Measurements from ENCODE around the gene TAF15. TPM values are rescaled to one million over a fixed set of nuclear protein-coding genes. Genes with fewer than 3 reads are reported as not detected.

Gene TAF15
- total RNA-seq, 2 experiments from 2014 or later: 316 to 330 TPM

DNA sequence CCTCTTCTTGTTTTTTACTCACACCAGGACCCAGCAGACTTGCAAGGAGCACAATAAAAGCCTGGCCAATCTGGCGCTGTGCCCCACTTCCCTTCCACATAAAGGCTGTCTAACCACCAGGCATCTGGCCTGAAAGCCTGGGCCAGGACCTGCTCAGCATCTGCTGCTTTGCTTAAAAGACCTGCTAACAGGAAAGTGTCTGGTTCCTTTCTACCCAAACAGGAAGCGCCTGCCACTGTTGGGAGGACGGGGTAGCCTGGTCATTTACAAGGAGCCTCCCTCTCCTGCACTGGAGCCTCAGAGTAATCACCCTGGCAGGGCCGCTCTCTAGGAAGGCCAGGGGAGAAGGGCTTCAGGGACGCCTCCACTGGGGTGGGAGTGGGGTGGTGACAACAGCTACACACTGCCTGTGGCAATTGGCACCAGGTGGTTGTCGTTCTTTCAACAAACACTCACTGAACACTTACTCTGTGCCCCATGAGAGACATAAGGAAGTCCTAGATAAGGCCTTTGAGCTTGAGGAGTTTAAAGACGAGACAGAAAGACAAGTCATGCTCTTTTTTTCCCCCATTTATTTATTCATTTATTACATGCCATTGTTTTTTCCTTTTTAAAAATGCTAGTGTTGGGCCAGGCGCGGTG lies 7.6 kb upstream of the TAF15 start:
- no peaks in the 10 kb centered on the region for H3K9me3 Mint-ChIP-seq (ENCODE audit: low read depth)
- H3K36me3 Mint-ChIP-seq (ENCODE audit: low read depth): no peaks in the 10 kb centered on the region
- ChIA-PET CTCF (interaction anchor here (0.7 kb wide), 1 partner anchor 38 kb away, joined by 7 read pairs; no protein-coding TSS in a partner anchor), POLR2A (interaction anchor here (0.6 kb wide), 1 partner anchor 31 kb away, joined by 3 read pairs; no protein-coding TSS in a partner anchor)
- peaks cover 4% of the 10 kb centered on the region for H3K27me3 Mint-ChIP-seq
- H3K4me3 Mint-ChIP-seq: no peak overlapping the region
- H3K4me1 Mint-ChIP-seq: peaks cover 29% of the 10 kb centered on the region
- ATAC-seq (peak; percentile 6), DNase-seq (peak; percentile 35)
- intact Hi-C loops (cut with DNase I, micrococcal nuclease): loop anchor here in 1 of 2 experiments (10.0 kb wide), 1 partner anchor 367 kb away; the partner anchor contains the start of gene SLFN12
- H3K27ac Mint-ChIP-seq: peak overlapping the region; percentile 63

DNA sequence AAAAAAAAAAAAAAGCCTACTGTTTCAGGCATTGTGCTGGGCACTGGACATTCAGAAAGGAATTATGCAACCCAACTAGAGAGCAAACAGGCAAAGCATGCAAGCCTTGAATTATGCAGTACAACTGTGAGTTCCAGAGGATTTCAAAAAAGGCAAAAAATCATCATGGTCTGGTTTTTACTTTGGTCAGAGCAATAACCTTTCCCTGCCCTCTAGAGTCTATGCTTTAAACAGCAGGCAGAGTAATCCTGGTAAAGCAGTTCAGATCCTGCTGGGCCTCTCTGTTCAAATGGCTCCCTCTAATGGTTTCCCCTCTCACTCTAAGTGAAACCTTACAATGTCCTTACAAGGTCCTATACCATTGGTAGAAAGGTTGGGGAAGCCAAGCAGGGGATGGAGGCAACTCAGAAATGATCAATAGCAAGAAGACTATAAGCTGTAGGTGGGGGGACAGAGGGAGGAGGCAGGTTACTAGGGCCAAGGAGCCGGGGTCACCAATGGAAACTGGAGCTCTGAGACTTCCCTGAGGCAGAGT lies 4.6 kb upstream of the TAF15 start:
- ChIA-PET POLR2A (interaction anchor here (0.6 kb wide), 1 partner anchor 270 kb away, joined by 3 read pairs; no protein-coding TSS in a partner anchor), CTCF (interaction anchor here (0.7 to 3.4 kb wide), 18 partner anchors 9 to 1300 kb away, joined by 3 to 44 read pairs (median 4); partner anchors contain the start of gene MMP28)
- no peak overlapping the region for H3K4me3 Mint-ChIP-seq
- peaks cover 49% of the 10 kb centered on the region for H3K4me1 Mint-ChIP-seq
- intact Hi-C loops (cut with DNase I, micrococcal nuclease): loop anchor here (1.0 to 10.0 kb wide), 4 partner anchors 40 to 842 kb away; partner anchors contain the start of genes CCT6B (in 1 of the 2), SLFN12 (in 1 of the 2) and ZNF830 (in 1 of the 2)
- H3K9me3 Mint-ChIP-seq (ENCODE audit: low read depth): no peaks in the 10 kb centered on the region
- no peaks in the 10 kb centered on the region for H3K27me3 Mint-ChIP-seq
- ATAC-seq (peak; percentile 57), DNase-seq (peak; percentile 62)
- peaks cover 2% of the 10 kb centered on the region for H3K36me3 Mint-ChIP-seq (ENCODE audit: low read depth)
- peak overlapping the region; percentile 51 for H3K27ac Mint-ChIP-seq

DNA sequence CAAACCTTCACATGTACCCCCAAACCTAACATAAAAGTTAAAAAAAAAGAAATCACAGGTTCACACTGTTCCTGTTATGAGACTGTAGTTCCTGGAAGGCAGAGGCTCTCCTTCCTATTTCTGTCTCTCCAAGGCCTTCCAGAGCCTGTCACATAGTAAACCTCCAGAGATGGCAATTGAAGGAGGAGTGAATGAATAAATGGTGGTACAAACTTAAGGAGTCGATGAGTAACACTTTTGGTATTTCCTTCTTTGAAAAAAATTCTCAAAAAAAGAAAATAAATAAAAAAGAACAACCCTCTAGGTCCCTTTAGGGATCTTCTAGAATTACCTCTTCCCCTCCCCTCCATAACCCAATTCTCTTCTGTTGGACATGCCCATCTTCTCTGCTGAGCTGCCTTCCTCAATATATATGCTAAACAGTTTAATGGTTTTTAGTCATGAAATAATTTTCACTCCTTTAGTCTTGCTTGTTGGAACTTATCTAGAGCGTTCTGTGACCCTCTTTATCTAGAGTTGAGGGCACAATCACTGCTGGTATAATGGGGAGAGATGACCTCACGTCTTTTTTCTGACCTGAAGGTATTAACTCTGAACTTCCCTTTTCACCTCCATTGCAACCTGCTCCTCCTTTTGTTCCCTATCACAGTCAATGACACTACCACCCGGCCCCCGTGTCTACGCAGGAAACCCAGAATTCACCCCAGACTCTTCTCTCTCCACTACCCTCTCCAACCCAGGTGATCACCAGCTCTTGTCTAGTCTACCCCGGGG lies 1.7 kb upstream of the TAF15 start:
- peaks cover 22% of the 10 kb centered on the region for H3K36me3 Mint-ChIP-seq (ENCODE audit: low read depth)
- ChIA-PET CTCF (interaction anchor here (0.6 to 6.4 kb wide), 8 partner anchors 13 to 495 kb away, joined by 3 to 123 read pairs (median 6); partner anchors contain the start of genes C17orf50 and MMP28), POLR2A (interaction anchor here (0.5 to 3.6 kb wide), 3 partner anchors 9 to 723 kb away, joined by 3 to 37 read pairs (median 4); no protein-coding TSS in a partner anchor)
- ATAC-seq (no peak), DNase-seq (no peak)
- no peaks in the 10 kb centered on the region for H3K27me3 Mint-ChIP-seq
- intact Hi-C loops (cut with DNase I, micrococcal nuclease): loop anchor here (2.0 to 10.0 kb wide), 9 partner anchors 269 to 845 kb away; partner anchors contain the start of genes CCT6B (in 1 of the 2), NLE1 (in 1 of the 2), SLFN11 (in 1 of the 2) and SLFN12 (in 1 of the 2)
- H3K4me3 Mint-ChIP-seq: peak overlapping the region; percentile 78
- H3K27ac Mint-ChIP-seq: peak overlapping the region; percentile 97
- H3K4me1 Mint-ChIP-seq: peaks cover 52% of the 10 kb centered on the region
- H3K9me3 Mint-ChIP-seq (ENCODE audit: low read depth): no peaks in the 10 kb centered on the region

DNA sequence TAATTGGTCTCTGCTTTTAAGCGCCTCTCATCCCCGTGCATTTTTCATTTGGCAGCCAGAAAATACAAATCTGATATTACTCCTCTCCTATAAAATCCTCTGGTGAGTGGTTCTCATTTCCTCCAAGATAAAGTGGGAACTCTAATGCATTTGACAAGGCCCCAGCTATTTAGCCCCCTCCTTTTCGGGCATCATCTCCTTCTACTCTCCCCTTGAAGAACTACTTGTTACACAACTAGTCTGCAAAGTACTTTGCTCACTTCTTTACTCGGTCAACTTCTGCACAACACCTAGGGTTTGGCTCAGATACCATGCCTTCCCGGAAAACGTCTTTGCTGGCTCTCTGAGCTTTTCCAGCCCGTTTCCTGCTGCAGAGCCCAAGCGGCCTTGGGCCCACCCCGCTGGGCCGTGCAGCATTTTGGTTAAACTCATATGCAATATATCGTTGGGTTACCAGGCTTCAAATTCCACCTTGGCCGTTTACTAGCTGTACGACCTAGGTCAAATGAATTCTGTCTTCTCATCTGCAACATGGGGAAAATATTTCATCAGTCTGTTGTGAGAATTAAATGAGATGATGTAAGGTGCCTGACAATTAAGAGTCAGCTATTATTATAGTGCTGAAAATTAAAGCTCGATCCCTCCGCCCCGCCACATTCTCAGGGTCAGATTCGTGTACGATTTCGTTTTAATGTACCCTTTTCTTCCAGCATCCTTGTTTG lies 883 bp upstream of the TAF15 start:
- H3K27ac Mint-ChIP-seq: peak overlapping the region; percentile 97
- DNase-seq: peak; percentile 27
- ATAC-seq: no peak
- H3K4me3 Mint-ChIP-seq: peak overlapping the region; percentile 78
- H3K36me3 Mint-ChIP-seq (ENCODE audit: low read depth): peaks cover 26% of the 10 kb centered on the region
- no peaks in the 10 kb centered on the region for H3K9me3 Mint-ChIP-seq (ENCODE audit: low read depth)
- ChIA-PET POLR2A (interaction anchor here (0.6 to 3.6 kb wide), 5 partner anchors 8 to 220 kb away, joined by 3 to 37 read pairs (median 3); partner anchors contain the start of gene MMP28), CTCF (interaction anchor here (0.6 to 6.4 kb wide), 25 partner anchors 8 to 1079 kb away, joined by 3 to 123 read pairs (median 4); partner anchors contain the start of genes C17orf50, MMP28 and MRM1)
- intact Hi-C loops (cut with DNase I, micrococcal nuclease): loop anchor here (2.0 to 10.0 kb wide), 9 partner anchors 270 to 846 kb away; partner anchors contain the start of genes CCT6B (in 1 of the 2), NLE1 (in 1 of the 2), SLFN11 (in 1 of the 2) and SLFN12 (in 1 of the 2)
- no peaks in the 10 kb centered on the region for H3K27me3 Mint-ChIP-seq
- H3K4me1 Mint-ChIP-seq: peaks cover 51% of the 10 kb centered on the region

DNA sequence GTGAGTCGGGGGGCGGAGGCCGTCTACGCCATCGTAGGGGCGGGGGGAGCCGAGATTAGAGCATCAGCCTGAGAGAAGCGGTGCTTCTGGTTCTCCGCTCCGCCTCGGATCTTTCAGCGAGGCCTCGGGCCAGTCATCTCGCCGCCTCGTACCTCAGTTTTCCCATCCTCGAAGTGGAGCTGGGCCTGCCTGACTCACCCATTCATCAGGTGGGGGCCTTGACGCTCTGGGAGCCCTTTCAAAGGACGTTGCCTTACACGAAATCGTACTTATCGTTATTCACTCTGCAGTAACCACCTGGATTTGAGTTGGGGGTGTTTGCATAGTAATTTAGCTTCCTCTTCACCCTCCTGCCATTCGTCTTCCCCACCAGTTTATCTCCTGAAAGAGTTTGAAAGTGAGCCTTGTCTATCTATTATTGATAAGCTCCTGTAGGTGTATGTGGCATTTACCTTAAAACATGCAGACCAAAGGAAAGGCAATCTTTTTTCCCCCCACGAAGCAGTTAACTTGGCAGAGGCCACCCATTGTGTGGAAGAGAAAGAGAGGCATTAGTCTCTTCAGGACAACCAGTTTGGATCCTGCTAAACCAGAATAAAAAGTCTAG lies 674 bp downstream of the TAF15 start:
- Mint-ChIP-seq H3K4me3 (peak overlapping the region; percentile 78), H3K36me3 (ENCODE audit: low read depth) (peaks cover 34% of the 10 kb centered on the region), H3K9me3 (ENCODE audit: low read depth) (no peaks in the 10 kb centered on the region), H3K4me1 (peaks cover 56% of the 10 kb centered on the region), H3K27ac (peak overlapping the region; percentile 97), H3K27me3 (no peaks in the 10 kb centered on the region)
- ATAC-seq (peak; percentile 4), DNase-seq (no peak)
- POLR2A ChIA-PET: interaction anchor here (0.6 to 3.6 kb wide), 3 partner anchors 45 to 831 kb away, joined by 3 to 37 read pairs (median 5); no protein-coding TSS in a partner anchor
- intact Hi-C loops (cut with DNase I, micrococcal nuclease): loop anchor here (1.0 to 10.0 kb wide), 17 partner anchors 46 to 848 kb away; partner anchors contain the start of genes SLFN5 (in 2 of the 2), AP2B1 (in 1 of the 2), CCT6B (in 1 of the 2) and GGNBP2 (in 1 of the 2)
- CTCF ChIA-PET: interaction anchor here (0.6 to 6.4 kb wide), 14 partner anchors 10 to 1207 kb away, joined by 3 to 123 read pairs (median 4); partner anchors contain the start of genes C17orf50 and MMP28

DNA sequence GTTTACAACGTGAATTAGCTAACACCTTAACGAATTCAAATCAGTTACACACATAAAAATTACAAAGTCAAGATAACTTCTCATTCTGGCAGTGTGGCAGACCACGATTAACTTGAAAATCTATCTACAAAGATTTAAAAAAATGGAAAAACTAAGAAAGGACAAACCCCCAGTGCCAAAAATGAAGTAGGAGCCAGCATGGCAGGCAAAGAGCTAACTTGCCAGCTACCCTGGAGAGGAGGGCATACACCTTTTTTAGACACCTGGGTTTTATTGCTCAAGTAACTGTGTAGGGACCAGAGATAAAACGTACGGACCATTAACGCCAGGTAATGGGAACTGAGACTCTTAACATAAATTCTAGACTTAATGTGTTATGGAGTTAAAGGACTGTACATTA lies 2.5 kb downstream of the TAF15 start:
- POLR2A ChIA-PET: no interaction called here

DNA sequence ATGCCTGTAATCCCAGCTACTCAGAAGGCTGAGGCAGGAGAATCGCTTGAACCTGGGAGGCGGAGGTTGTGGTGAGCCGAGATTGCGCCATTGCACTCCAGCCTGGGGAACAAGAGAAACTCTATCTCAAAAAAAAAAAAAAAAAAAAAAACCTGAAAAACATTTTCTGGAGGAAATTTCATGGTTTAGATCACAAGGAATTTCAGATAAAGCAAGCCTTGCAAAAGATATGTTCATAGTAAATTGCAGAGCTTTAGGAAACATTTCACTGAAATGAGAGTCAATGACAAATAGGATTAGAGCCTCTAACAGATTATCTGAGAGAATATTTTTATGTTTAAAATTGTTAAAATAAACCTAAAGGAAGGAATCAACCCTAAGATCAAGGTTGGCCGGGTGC lies 3.2 kb downstream of the TAF15 start:
- Mint-ChIP-seq H3K4me3 (no peak overlapping the region), H3K9me3 (ENCODE audit: low read depth) (no peaks in the 10 kb centered on the region), H3K27me3 (no peaks in the 10 kb centered on the region), H3K4me1 (peaks cover 67% of the 10 kb centered on the region), H3K36me3 (ENCODE audit: low read depth) (peaks cover 43% of the 10 kb centered on the region), H3K27ac (no peak overlapping the region)
- DNase-seq: no peak
- POLR2A ChIA-PET: no interaction called here
- no peak for ATAC-seq
- CTCF ChIA-PET: interaction anchor here (1.0 to 6.4 kb wide), 3 partner anchors 7 to 50 kb away, joined by 3 to 123 read pairs (median 46); partner anchors contain the start of genes C17orf50 and MMP28
- intact Hi-C loops (cut with DNase I, micrococcal nuclease): no loop called here

More for the DNA sequence above, 2.5 kb downstream of the TAF15 start:
- no peaks in the 10 kb centered on the region for H3K27me3 Mint-ChIP-seq
- ATAC-seq (no peak), DNase-seq (no peak)
- CTCF ChIA-PET: interaction anchor here (0.6 to 6.4 kb wide), 7 partner anchors 8 to 527 kb away, joined by 3 to 123 read pairs (median 3); partner anchors contain the start of genes C17orf50 and MMP28
- H3K36me3 Mint-ChIP-seq (ENCODE audit: low read depth): peaks cover 40% of the 10 kb centered on the region
- peak overlapping the region; percentile 25 for H3K4me3 Mint-ChIP-seq
- H3K9me3 Mint-ChIP-seq (ENCODE audit: low read depth): no peaks in the 10 kb centered on the region
- intact Hi-C loops (cut with DNase I, micrococcal nuclease): no loop called here
- peaks cover 70% of the 10 kb centered on the region for H3K4me1 Mint-ChIP-seq
- H3K27ac Mint-ChIP-seq: no peak overlapping the region

DNA sequence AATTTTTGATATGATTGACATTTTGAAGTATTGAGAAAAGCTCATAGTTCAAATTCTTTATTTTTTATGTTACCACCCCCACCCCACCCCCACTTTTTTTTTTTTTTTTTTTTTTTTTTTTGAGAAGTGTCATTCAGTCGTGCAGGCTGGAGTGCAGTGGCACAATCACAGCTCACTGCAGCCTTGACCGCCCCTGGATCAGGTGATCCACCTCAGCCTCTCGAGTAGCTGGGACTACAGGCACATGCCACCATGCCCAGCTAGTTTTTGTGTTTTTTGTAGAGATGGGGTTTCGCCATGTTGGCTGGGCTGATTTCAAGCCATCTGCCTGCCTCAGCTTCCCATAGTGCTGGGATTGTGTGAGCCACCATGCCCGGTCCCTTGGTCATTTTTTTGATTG lies 7.4 kb downstream of the TAF15 start:
- no peaks in the 10 kb centered on the region for H3K27me3 Mint-ChIP-seq
- peaks cover 55% of the 10 kb centered on the region for H3K4me1 Mint-ChIP-seq
- H3K4me3 Mint-ChIP-seq: no peak overlapping the region
- intact Hi-C loops (cut with DNase I, micrococcal nuclease): loop anchor here in 1 of 2 experiments (2.0 kb wide), 1 partner anchor 30 kb away; no protein-coding TSS in a partner anchor
- ATAC-seq: no peak
- H3K9me3 Mint-ChIP-seq (ENCODE audit: low read depth): no peaks in the 10 kb centered on the region
- ChIA-PET CTCF (interaction anchor here (0.6 to 1.9 kb wide), 10 partner anchors 8 to 941 kb away, joined by 3 to 8 read pairs (median 3); partner anchors contain the start of gene TAF15), POLR2A (interaction anchor here (0.6 kb wide), 2 partner anchors 9 to 187 kb away, joined by 4 read pairs; no protein-coding TSS in a partner anchor)
- peaks cover 46% of the 10 kb centered on the region for H3K36me3 Mint-ChIP-seq (ENCODE audit: low read depth)
- no peak for DNase-seq
- H3K27ac Mint-ChIP-seq: no peak overlapping the region

DNA sequence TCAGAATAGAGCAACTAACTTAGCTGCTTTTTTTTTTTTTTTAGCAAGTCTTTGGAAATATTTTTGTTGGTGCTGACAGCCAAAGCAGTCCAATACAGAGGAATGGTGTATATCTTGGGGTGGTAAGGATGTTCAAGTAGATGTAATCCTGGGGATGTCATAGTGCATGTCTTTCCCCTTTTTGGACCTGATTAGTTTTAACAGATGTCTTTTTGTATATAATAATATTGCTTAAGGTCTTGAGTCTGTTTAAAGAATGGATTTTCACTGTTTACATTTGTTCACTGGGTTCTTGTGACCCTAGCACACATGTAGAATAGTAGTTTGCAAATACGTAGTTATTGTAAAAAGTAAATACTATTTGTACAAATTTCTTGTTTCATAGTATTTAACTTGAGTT lies 7.9 kb downstream of the TAF15 start:
- ChIA-PET POLR2A (interaction anchor here (0.6 kb wide), 2 partner anchors 9 to 187 kb away, joined by 4 read pairs; no protein-coding TSS in a partner anchor), CTCF (interaction anchor here (0.6 to 1.9 kb wide), 10 partner anchors 8 to 941 kb away, joined by 3 to 8 read pairs (median 3); partner anchors contain the start of gene TAF15)
- Mint-ChIP-seq H3K27ac (no peak overlapping the region), H3K4me1 (peaks cover 51% of the 10 kb centered on the region), H3K36me3 (ENCODE audit: low read depth) (peaks cover 46% of the 10 kb centered on the region), H3K4me3 (no peak overlapping the region), H3K9me3 (ENCODE audit: low read depth) (no peaks in the 10 kb centered on the region), H3K27me3 (no peaks in the 10 kb centered on the region)
- DNase-seq (no peak), ATAC-seq (no peak)
- intact Hi-C loops (cut with DNase I, micrococcal nuclease): loop anchor here in 1 of 2 experiments (2.0 kb wide), 1 partner anchor 30 kb away; no protein-coding TSS in a partner anchor
